GM19099 (cell line): ENCODE results near the gene CDK2.

Source experiments
- POLR2A ChIP-seq: IDR thresholded peaks from 3 replicates; pipeline ENCODE4 v1.6.1; 2011; ENCODE audit warnings: low read depth; ENCODE audit not compliant: insufficient read length; ENCODE audit errors: extremely low read depth

The CDK2 gene

DNA sequence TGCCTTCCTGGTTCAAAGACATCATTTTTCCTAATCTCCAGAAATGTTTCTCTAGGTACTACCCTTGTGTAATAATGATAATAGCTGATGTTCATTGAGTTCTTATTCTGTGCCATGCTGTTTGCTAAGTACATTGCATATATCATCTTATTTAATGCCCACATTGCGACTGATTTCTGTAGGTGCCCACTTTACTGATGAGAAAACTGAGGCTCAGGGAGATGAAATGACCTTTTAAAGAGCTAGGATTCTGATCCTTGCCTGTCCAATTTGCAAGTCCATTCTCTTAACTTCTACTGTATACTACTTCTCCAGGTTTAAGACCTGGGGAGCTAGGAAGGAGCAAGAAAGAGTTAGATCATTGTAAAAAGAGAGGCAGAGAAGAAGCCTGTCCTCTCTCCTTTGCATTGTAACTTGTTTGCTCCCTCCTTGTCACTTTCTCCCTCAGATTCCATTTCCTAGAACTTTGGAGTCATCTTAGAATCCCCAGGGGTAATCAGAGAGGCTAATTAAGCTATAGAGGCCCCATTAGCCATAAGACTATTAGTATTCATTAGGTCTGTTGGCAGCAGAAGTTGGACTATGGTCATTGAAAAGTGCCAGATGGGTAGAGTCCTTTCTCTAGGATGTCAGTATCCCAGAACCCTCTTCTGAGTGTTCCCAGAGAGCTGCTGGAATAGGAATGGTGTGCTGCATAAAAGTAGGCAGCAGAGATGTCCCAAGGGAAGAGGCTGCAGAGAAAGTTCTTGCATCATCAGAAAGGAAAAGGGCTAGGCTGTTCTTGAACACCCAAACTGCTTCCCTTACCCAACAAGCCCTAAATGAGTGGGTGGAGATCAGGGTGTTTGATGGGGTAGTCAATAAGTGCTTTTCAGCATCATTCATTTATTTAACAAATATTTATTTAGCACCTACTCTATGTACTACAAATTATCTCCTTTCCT lies 32.6 kb upstream of the CDK2 start:
- TF ChIP-seq POLR2A, result no peak

DNA sequence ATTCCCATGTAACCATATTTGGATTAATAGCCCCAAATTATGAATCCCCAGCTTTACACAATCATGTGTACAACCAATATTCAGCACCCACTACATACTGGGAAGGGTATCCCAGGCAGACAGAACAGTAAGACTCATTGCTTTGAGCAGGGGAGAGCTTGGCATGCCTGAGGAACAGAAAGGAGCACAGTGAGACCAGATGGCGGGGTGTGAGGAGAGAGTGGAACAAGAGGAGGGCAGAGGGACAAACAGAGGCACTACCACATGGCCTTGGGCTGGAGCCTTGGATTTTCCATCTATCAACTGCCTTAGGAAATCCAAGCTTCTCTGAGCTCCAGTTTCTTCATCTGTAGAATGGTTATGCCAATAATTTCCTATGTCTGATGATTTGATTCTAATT lies 31.9 kb upstream of the CDK2 start:
- no peak for TF ChIP-seq POLR2A

DNA sequence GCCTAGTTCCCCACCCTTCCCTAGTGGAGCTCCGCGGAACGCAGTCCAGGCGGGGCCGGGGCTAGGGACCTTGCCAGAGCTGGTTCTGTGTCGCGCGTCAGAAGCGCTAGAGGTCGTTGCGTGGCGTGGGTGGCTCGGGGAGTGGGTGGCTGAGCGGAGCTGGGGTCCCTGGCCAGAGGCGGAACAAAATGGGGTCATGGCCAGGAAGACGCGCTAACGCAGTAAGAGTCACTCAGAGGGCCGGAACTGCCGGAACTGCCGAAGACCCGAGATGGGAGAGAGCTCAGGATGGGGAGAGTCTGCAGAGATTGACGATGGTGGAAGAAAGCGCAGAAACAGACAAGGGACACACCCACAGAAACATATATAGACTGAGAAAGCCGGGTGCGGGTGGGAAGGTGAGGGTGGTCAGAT lies 30.9 kb upstream of the CDK2 start:
- no peak for TF ChIP-seq POLR2A

DNA sequence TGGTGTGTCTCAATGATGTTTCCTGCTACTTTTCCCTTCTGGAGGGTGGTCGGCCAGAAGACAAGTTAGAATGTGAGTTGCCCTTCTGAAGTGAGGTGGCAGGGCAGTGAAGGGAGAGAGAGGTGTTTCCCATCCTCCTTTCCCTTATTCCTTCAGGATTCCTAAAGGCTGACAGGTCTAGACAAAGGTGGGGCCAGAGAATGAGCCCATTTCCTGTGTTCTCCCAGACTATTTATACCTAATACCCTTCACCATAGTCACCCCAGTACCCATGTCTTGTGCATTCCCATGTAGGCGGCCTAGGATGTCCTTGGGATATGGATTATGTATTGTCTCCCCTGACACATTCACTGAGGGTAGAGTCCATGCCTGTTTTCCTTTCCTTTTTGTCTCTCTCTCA lies 28.6 kb upstream of the CDK2 start:
- no peak for TF ChIP-seq POLR2A

DNA sequence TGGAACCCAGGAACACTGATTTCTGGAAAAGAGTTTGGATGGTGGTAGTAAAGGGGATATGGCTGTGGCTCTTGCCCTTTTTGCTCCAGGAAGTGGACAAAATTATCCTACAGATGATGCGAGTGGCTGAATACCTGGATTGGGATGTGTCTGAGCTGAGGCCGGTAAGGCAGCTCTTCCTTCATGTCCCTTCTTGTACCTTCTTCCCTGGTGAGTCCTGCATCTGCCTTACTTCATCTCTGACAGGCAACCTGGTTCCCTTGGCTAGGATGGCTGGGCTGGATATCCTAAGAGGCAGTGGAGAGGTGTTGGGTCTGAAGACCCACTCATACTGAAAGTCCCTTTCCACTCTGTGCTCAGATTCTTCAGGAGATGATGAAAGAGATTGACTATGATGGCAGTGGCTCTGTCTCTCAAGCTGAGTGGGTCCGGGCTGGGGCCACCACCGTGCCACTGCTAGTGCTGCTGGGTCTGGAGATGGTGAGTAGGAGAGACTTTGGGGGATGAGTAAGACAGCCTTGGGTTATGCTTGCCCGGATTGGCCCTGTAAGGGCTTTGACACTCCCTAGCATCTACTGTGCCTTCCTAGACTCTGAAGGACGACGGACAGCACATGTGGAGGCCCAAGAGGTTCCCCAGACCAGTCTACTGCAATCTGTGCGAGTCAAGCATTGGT lies 27.7 kb upstream of the CDK2 start:
- no peak for TF ChIP-seq POLR2A

DNA sequence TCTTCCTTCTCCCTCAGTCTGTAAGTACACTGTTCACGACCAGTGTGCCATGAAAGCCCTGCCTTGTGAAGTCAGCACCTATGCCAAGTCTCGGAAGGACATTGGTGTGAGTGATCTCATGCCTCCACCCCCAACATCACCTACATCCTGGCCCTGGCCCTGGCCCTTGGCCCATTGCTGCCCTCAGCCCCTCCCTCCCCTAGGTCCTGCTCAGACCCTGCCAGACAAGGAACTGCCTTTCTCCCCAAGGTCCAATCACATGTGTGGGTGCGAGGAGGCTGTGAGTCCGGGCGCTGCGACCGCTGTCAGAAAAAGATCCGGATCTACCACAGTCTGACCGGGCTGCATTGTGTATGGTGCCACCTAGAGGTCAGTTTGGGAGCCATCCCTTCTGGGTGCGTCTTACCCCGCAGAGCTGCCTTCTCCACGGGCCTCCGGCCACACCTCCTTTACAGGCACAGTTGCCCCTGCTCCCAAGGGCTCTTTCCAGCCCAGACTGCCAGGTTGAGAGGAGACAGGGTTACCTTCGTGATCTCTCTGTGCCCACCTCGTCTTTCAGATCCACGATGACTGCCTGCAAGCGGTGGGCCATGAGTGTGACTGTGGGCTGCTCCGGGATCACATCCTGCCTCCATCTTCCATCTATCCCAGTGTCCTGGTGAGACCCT lies 26.4 kb upstream of the CDK2 start:
- TF ChIP-seq POLR2A, result no peak

DNA sequence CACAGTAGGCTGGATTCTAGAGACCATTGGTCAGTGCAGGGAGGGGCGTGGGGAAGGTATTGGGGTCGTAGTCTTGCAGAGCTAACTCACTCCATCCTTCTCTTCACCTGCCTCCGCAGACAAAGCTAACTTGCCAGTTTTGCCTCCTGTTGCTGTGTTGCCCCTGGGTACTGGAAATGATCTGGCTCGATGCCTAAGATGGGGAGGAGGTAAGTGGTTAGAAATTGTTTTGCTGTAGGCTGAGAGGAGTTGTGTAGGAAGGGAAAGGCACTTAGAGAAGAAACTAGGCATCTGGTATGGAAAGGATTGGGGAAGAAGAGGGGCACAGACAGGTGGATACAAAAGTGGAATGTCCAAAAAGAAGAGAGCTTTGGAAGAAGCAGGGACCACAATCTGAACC lies 24.6 kb upstream of the CDK2 start:
- TF ChIP-seq POLR2A, result no peak

DNA sequence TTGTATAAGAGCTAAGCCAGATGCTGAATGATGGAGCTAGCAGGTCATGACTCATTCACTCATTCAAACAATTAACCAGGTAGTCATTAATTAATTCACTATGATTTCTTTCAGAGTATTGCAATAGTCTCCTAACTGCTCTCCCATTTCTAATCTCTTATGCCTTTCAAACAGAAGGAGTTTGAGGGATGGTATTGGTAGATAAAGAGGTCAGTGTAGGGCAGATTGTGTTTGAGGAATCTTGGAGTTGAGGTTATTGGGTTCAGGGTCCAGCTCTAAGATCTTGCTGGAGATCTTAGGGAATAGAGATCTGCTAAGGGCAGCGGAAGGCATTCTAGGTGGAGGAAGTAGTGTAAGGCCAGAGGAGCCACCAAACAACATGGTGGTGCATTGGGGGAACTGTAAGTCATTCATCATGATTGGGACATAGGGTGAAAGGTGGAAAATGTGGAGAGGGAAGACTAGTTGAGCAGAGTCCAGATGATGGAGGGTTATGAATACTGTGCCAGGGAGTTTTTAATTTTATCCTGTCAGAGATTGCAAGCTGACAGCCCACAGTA lies 24.0 kb upstream of the CDK2 start:
- no peak for TF ChIP-seq POLR2A

DNA sequence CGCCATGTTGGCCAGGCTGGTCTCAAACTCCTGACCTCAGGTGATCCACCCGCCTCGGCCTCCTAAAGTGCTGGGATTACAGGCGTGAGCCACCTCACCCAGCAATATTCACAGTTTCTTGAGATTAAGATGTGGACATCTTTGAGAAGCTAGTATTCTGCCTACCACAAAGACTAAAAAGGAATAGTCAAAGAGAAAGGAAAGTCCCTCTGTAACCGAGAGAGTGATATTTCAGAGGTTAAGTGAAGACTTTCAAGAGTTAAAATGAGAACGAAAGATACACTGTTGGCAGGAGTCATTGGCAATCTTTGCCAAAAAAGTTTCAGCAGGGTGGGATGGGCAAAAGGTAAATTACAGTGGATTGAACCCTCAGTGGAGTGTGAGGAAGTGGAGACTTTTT lies 20.1 kb upstream of the CDK2 start:
- TF ChIP-seq POLR2A, result no peak

DNA sequence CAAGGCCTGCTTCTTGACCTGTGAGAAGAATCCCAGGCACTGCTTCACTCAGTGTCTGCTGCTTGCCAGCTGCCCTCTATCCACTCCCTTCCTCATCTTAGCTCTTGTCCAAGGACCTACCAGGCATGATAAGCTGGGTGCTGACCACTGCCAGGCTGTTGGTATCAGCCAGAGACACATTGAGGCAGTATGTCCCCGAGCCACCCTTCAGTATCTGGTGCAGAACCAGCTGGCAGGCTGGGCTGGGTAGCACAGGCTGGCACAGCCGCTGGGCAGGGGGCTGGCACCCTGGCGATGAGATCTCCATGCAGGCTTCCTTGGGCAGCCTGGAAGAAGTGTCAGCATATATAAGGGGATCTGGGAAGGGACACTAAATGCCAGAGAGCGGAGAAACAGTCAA lies 11.3 kb upstream of the CDK2 start:
- TF ChIP-seq POLR2A, result no peak

DNA sequence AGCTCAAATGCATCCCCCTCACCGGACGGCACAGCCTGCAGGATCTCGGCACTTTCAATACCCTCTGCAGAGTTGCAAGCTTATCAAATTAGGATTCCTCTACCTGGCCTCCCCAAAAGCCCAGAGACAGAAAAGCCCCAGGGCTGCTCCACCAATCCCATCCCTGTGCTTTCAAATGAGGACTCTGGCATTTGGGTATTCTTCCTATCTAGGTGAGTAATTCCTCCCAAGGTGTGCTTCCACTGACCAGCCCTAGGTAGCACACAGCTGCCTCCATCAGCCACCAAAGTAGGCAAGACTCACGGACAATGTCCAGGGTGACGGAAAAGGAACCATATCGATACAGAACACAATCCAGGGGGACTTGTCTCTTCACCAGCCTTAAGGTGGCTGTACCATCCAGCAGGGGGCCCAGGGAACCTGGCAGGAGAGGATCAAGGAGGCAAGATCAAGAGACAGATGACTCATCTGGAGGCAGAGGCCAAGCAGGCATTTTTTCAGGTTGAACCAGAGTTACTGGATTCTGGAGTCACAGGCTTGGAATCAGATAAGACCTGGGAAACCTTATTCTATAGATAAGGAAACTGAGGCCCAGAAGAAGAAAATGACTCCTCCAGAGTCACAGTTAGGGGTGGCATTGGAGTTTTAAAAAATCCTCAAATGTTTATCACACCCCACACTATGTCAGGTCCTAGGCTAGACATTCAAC lies 10.7 kb upstream of the CDK2 start:
- no peak for TF ChIP-seq POLR2A

DNA sequence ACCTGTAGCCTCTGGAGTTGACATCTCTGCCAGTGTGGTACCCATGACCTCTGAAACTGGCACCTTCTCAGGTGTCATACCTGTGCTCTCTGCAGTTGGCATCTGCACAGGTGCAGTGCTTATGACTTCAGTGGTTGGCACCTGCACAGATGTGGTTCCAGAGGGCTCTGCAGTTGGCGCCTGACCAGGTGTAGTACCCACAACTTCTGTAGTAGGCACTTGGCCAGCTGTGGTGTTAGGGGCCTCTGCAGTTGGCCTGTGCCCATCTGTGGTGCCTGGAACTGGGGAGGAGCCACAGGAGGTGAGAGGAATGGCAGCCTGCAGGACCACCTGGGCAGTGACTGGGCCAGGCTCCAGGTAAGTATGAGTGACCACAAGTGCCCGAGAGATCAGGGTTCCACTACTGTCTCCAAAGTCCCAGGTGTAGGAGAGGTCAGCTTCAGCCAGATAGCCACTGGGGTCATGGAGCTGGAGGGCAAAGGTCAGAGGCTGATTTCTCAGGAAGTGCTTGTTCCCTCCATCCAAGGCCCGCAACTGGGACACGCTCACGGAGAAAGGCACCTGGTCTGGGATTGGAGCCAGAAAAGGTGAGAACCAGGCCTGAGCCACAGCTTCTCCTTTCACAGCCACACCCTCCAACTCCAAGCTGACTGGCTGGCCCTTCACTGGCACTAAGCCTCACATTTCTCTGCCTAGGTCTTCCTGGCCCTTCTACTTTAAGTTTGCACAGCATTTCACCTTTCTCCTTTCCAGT lies 9.3 kb upstream of the CDK2 start:
- no peak for TF ChIP-seq POLR2A

DNA sequence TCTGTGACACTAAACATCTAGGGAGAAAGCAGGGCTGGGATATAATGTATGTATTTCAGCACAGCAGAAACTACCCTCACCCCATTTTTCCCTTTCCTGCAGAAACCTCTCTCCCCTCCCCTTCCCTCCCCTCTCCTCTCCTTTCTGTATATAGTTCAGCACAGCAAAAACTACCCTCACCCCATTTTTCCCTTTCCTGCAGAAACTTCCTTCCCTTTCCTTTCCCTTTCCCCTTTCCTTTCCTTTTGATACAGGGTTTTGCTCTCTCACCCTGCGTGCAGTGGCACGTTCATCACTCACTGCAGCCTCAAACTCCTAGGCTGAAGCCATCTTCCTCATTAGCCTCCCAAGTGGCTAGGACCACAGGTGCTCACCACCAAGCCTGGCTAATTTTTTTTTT lies 2.9 kb upstream of the CDK2 start:
- TF ChIP-seq POLR2A, result no peak

DNA sequence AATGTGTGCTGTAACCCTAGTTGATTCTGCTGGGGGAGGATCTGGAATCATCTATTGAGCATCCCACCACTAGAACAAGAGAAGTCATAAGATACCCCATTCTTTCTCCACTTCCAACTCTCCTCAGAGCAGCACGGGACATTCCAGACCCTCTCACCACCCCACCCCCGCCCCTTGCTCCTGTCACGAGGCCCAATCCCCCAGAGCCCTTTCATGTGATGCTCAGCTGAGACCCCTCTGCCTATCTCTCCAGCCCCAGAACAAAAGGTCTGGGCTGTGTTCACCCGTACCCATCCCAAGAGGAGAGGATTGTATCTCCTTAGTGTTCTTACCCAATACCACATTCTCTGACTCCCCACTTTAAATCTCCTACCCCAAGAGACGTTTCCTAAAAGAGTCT lies 1.4 kb upstream of the CDK2 start:
- TF ChIP-seq POLR2A, result no peak
